ENCODE results near the gene ZC3H18.

- TF ChIP-seq CTCF (conservative IDR thresholded peaks at IDR 0.05): no peak
- no peak for TF ChIP-seq ZFX (IDR thresholded peaks at IDR 0.05)
Measured at GRCh38 chr16:88524973-88525662, 45.1 kb upstream of the ZC3H18 start.
